Measurements from ENCODE around the gene ZCCHC24.
A peak's percentile ranks its signal among the peaks of the same experiment; 100 is the strongest.

Gene ZCCHC24

GRCh38 chr10:79353726-79354125, 91.7 kb downstream of the ZCCHC24 start:
- no peaks in the 10 kb centered on the region for H3K27me3 ChIP-seq (ENCODE audit: control insufficient read depth in 1 of 2, insufficient read depth in 2 of 2, low read length in 2 of 2)
- H3K9me3 ChIP-seq (ENCODE audit: control insufficient read depth in 2 of 2, low read length in 2 of 2), result no peaks in the 10 kb centered on the region
- no peak overlapping the region for H3K9ac ChIP-seq (ENCODE audit: low read length in 2 of 2)
- H3K36me3 ChIP-seq (ENCODE audit: control insufficient read depth in 2 of 2, insufficient read depth in 2 of 2, low read length in 2 of 2), result peaks cover 55 to 58% of the 10 kb centered on the region in 2 donors
- H3K4me1 ChIP-seq (ENCODE audit: control insufficient read depth, insufficient read depth, low read length), result peaks cover 7% of the 10 kb centered on the region
- H3K4me3 ChIP-seq (ENCODE audit: low read length in 2 of 2), result no peak overlapping the region
- H3K27ac ChIP-seq (ENCODE audit: low read length), result no peak overlapping the region

DNA sequence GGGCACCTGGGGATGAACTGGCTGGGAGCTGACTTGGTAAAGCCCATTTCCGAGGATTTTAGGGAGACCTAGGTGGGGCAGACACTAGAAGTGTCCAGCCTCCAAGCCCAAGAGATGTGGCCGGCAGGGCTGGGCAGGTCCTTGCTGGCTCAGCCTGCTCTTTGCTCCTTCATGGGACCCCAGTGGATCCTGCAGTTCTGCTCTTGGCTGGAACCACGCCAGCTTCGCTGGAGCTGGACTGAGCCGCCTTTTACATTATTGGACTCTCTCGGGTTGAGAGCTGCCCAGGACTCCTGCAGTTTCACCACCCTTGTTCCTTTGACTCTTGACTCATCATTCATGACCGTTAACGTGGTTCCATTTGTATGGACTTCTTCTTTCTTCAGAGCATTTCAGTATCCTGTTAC, 92.4 kb downstream of the ZCCHC24 start:
- Histone ChIP-seq H3K27me3 (ENCODE audit: control insufficient read depth in 1 of 2, insufficient read depth in 2 of 2, low read length in 2 of 2) (no peaks in the 10 kb centered on the region), H3K36me3 (ENCODE audit: control insufficient read depth in 2 of 2, insufficient read depth in 2 of 2, low read length in 2 of 2) (peaks cover 55 to 58% of the 10 kb centered on the region in 2 donors), H3K4me3 (ENCODE audit: low read length in 2 of 2) (no peak overlapping the region), H3K4me1 (ENCODE audit: control insufficient read depth, insufficient read depth, low read length) (peaks cover 14% of the 10 kb centered on the region), H3K27ac (ENCODE audit: low read length) (no peak overlapping the region), H3K9me3 (ENCODE audit: control insufficient read depth in 2 of 2, low read length in 2 of 2) (no peaks in the 10 kb centered on the region), H3K9ac (ENCODE audit: low read length in 2 of 2) (no peak overlapping the region)

DNA sequence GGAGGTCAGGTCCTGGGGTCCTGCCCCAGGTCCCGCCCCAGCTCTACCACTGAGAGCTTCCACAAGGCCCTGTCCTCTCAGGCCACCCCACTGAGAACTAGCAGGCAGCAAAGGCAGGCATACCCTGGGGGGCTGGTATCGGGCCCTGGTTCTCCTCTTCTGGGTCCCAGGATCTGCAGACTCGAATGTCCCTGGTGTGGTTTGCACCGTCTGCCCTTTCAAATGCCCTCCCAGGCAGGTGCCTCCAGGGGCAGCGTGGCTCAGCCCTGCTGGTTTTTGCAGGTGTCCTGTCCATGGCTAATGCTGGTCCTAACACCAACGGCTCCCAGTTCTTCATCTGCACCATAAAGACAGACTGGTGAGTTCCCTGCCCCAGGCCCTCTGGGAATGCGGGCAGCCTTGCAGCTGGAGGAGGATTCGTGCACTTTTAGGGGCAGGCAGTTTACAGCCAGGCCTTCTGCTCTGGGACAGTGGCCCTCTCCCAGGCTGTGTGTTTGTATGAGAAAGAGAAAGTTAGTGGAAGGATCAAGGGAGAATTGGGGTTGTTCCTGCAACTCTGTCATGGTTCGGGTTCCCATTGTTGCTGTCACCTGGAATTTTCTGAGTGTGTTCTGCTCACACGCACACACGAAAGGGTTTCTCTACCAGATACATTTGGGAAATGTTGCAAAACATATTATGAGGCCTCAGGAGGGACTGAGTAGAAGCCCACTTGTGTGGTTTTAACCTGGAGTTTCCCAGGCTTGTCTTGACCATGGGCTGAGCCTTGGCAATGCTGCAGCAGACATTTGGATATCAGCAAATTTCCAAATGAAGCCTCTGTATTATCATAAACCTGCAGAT, 93.2 kb downstream of the ZCCHC24 start:
- Histone ChIP-seq H3K27ac (ENCODE audit: low read length) (no peak overlapping the region), H3K36me3 (ENCODE audit: control insufficient read depth in 2 of 2, insufficient read depth in 2 of 2, low read length in 2 of 2) (peaks cover 55 to 58% of the 10 kb centered on the region in 2 donors), H3K9me3 (ENCODE audit: control insufficient read depth in 2 of 2, low read length in 2 of 2) (no peaks in the 10 kb centered on the region), H3K4me1 (ENCODE audit: control insufficient read depth, insufficient read depth, low read length) (peaks cover 21% of the 10 kb centered on the region), H3K27me3 (ENCODE audit: control insufficient read depth in 1 of 2, insufficient read depth in 2 of 2, low read length in 2 of 2) (no peaks in the 10 kb centered on the region), H3K9ac (ENCODE audit: low read length in 2 of 2) (no peak overlapping the region), H3K4me3 (ENCODE audit: low read length in 2 of 2) (no peak overlapping the region)

DNA sequence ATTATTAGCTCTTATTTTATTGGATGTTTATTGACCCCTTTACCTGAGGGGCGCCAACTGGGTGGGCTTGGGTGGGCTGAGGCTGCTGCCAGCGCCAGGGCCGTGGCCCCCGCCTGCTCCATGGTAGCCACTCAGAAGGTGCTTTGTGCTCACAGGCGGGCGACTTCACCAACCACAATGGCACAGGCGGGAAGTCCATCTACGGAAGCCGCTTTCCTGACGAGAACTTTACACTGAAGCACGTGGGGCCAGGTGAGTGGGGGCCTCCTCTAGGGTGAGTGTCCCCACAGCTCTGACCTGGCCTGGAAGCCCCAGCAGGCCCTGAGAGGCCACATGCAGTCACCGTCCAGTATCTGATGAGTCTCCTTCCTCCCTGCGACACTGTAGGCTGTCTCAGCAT, 94.1 kb downstream of the ZCCHC24 start:
- Histone ChIP-seq H3K9me3 (ENCODE audit: control insufficient read depth in 2 of 2, low read length in 2 of 2) (no peaks in the 10 kb centered on the region), H3K27me3 (ENCODE audit: control insufficient read depth in 1 of 2, insufficient read depth in 2 of 2, low read length in 2 of 2) (no peaks in the 10 kb centered on the region), H3K9ac (ENCODE audit: low read length in 2 of 2) (no peak overlapping the region), H3K36me3 (ENCODE audit: control insufficient read depth in 2 of 2, insufficient read depth in 2 of 2, low read length in 2 of 2) (peaks cover 55 to 57% of the 10 kb centered on the region in 2 donors), H3K4me3 (ENCODE audit: low read length in 2 of 2) (no peak overlapping the region), H3K4me1 (ENCODE audit: control insufficient read depth, insufficient read depth, low read length) (peaks cover 29% of the 10 kb centered on the region), H3K27ac (ENCODE audit: low read length) (no peak overlapping the region)

- no peaks in the 10 kb centered on the region for H3K27me3 ChIP-seq (ENCODE audit: control insufficient read depth in 1 of 2, insufficient read depth in 2 of 2, low read length in 2 of 2)
- H3K36me3 ChIP-seq (ENCODE audit: control insufficient read depth in 2 of 2, insufficient read depth in 2 of 2, low read length in 2 of 2), result peaks cover 52 to 54% of the 10 kb centered on the region in 2 donors
- peaks cover 29% of the 10 kb centered on the region for H3K4me1 ChIP-seq (ENCODE audit: control insufficient read depth, insufficient read depth, low read length)
- no peak overlapping the region for H3K27ac ChIP-seq (ENCODE audit: low read length)
- H3K4me3 ChIP-seq (ENCODE audit: low read length in 2 of 2), result no peak overlapping the region
- no peak overlapping the region for H3K9ac ChIP-seq (ENCODE audit: low read length in 2 of 2)
- no peaks in the 10 kb centered on the region for H3K9me3 ChIP-seq (ENCODE audit: control insufficient read depth in 2 of 2, low read length in 2 of 2)
Observed at GRCh38 chr10:79350407-79351154, 94.8 kb downstream of the ZCCHC24 start.

DNA sequence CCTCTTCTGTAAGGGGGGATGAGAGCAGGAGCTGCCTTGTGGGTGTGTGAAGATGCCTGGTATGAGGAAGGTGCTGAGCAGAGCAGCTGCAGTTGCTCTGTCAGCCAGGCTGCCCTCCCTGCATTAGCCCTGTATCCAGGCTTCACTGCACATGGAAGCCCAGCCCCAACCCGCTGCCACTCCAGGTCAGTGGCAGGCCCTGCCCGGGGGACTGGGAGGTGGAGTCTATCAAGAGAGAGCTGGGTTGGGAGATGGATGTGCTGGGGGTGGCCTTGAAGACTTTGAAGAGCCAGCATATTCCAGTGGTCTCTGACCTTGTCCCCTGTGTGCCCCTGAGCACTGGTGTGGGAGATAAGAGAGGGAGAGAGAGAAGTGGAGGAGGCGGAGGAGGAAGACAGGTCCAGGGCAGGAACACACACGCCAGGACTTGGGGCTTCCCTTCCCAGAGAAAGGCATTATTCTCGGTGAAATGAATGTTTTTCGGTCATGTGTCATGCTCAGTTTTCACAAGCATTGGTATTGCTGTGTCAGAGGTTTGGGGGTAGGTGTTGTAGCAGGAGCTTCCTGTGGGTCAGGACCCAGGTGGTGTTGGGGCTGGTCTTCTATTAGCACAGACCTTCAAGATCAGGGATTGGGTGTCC, 95.5 kb downstream of the ZCCHC24 start:
- Histone ChIP-seq H3K9ac (ENCODE audit: low read length in 2 of 2) (no peak overlapping the region), H3K36me3 (ENCODE audit: control insufficient read depth in 2 of 2, insufficient read depth in 2 of 2, low read length in 2 of 2) (peaks cover 47 to 50% of the 10 kb centered on the region in 2 donors), H3K27ac (ENCODE audit: low read length) (no peak overlapping the region)

DNA sequence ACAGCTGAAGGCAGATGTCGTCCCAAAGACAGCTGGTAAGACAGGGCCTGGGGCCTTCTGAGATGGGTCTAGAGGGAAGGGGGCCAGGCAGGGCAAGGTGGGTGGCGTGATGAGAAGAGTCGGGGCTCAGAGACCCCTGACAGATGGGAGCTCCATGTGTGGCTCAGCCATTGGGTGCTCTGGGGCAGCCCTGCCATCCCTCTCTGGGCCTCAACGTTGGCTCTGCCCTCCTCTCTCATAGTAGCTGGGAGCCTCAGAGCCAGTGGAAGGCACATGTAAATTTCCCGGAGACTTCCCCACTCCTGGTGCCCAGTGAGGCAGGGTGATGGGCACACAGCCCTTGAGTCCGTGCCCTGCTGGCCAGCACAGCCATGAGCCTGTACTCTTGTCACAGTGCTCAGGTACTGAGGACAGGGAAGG, 96.3 kb downstream of the ZCCHC24 start:
- Histone ChIP-seq H3K27me3 (ENCODE audit: control insufficient read depth in 1 of 2, insufficient read depth in 2 of 2, low read length in 2 of 2) (no peaks in the 10 kb centered on the region), H3K9ac (ENCODE audit: low read length in 2 of 2) (peak overlapping the region; percentile 42 to 84), H3K27ac (ENCODE audit: low read length) (no peak overlapping the region), H3K36me3 (ENCODE audit: control insufficient read depth in 2 of 2, insufficient read depth in 2 of 2, low read length in 2 of 2) (peaks cover 42 to 43% of the 10 kb centered on the region in 2 donors), H3K4me1 (ENCODE audit: control insufficient read depth, insufficient read depth, low read length) (peaks cover 29% of the 10 kb centered on the region), H3K9me3 (ENCODE audit: control insufficient read depth in 2 of 2, low read length in 2 of 2) (no peaks in the 10 kb centered on the region), H3K4me3 (ENCODE audit: low read length in 2 of 2) (peak overlapping the region in 1 of 2 donors; percentile 84)

More for the DNA sequence above, 95.5 kb downstream of the ZCCHC24 start:
- no peak overlapping the region for H3K4me3 ChIP-seq (ENCODE audit: low read length in 2 of 2)
- no peaks in the 10 kb centered on the region for H3K27me3 ChIP-seq (ENCODE audit: control insufficient read depth in 1 of 2, insufficient read depth in 2 of 2, low read length in 2 of 2)
- peaks cover 29% of the 10 kb centered on the region for H3K4me1 ChIP-seq (ENCODE audit: control insufficient read depth, insufficient read depth, low read length)
- no peaks in the 10 kb centered on the region for H3K9me3 ChIP-seq (ENCODE audit: control insufficient read depth in 2 of 2, low read length in 2 of 2)

- H3K27me3 ChIP-seq (ENCODE audit: control insufficient read depth in 1 of 2, insufficient read depth in 2 of 2, low read length in 2 of 2), result no peaks in the 10 kb centered on the region
- peaks cover 29% of the 10 kb centered on the region for H3K4me1 ChIP-seq (ENCODE audit: control insufficient read depth, insufficient read depth, low read length)
- H3K9me3 ChIP-seq (ENCODE audit: control insufficient read depth in 2 of 2, low read length in 2 of 2), result no peaks in the 10 kb centered on the region
- peak overlapping the region; percentile 80 to 84 for H3K9ac ChIP-seq (ENCODE audit: low read length in 2 of 2)
- peak overlapping the region; percentile 71 for H3K27ac ChIP-seq (ENCODE audit: low read length)
- peaks cover 37 to 39% of the 10 kb centered on the region in 2 donors for H3K36me3 ChIP-seq (ENCODE audit: control insufficient read depth in 2 of 2, insufficient read depth in 2 of 2, low read length in 2 of 2)
- H3K4me3 ChIP-seq (ENCODE audit: low read length in 2 of 2), result peak overlapping the region; percentile 66 to 84
Observed at GRCh38 chr10:79348640-79348988, 96.8 kb downstream of the ZCCHC24 start.

- peak overlapping the region; percentile 71 for H3K27ac ChIP-seq (ENCODE audit: low read length)
- peaks cover 29% of the 10 kb centered on the region for H3K4me1 ChIP-seq (ENCODE audit: control insufficient read depth, insufficient read depth, low read length)
- no peaks in the 10 kb centered on the region for H3K9me3 ChIP-seq (ENCODE audit: control insufficient read depth in 2 of 2, low read length in 2 of 2)
- peak overlapping the region; percentile 80 to 84 for H3K9ac ChIP-seq (ENCODE audit: low read length in 2 of 2)
- H3K4me3 ChIP-seq (ENCODE audit: low read length in 2 of 2), result peak overlapping the region; percentile 66 to 84
- H3K27me3 ChIP-seq (ENCODE audit: control insufficient read depth in 1 of 2, insufficient read depth in 2 of 2, low read length in 2 of 2), result no peaks in the 10 kb centered on the region
- H3K36me3 ChIP-seq (ENCODE audit: control insufficient read depth in 2 of 2, insufficient read depth in 2 of 2, low read length in 2 of 2), result peaks cover 32 to 33% of the 10 kb centered on the region in 2 donors
Observed at GRCh38 chr10:79347894-79348639, 97.4 kb downstream of the ZCCHC24 start.
